HCT116 (cell line): ENCODE results near the gene ZDHHC16.

Source experiments
- CTCF ChIP-seq, 3 experiments: fragments of 200-600 bp in 1 of 3; sonication (generic) in 1 of 3; IDR thresholded peaks in 2 of 3; conservative IDR thresholded peaks in 1 of 3; 2 replicates each; pipeline ENCODE4 v1.5.1; 2012 to 2017; ENCODE audit warnings: low read depth in 2 of 3, low read length in 2 of 3, antibody characterized with exemption in 1 of 3, borderline replicate concordance in 1 of 3, control low read depth in 1 of 3, mild to moderate bottlenecking in 1 of 3, mixed read lengths in 1 of 3, mixed run types in 1 of 3, moderate library complexity in 1 of 3; ENCODE audit not compliant: insufficient read depth in 1 of 3
- EZH2 ChIP-seq: fragments of 200-600 bp; sonication (generic); IDR thresholded peaks from 2 replicates; pipeline ENCODE4 v1.6.1; 2017; ENCODE audit warnings: antibody characterized with exemption, mixed run types
- POLR2A ChIP-seq: IDR thresholded peaks from 2 replicates; pipeline ENCODE4 v1.7.0; 2011; ENCODE audit warnings: borderline replicate concordance; ENCODE audit not compliant: insufficient read depth, insufficient read length; ENCODE audit errors: extremely low read depth
- REST ChIP-seq: IDR thresholded peaks from 2 replicates; pipeline ENCODE4 v1.6.1; 2012; ENCODE audit warnings: low read depth
- SIN3A ChIP-seq: IDR thresholded peaks from 2 replicates; pipeline ENCODE4 v1.6.1; 2012; ENCODE audit warnings: low read depth
- ZNF274 ChIP-seq: fragments of 200-500 bp; sonication (Bioruptor generic); IDR thresholded peaks from 2 replicates; pipeline ENCODE4 v1.6.1; 2014; ENCODE audit warnings: mild to moderate bottlenecking, low read depth, low read length, inconsistent platforms

DNA sequence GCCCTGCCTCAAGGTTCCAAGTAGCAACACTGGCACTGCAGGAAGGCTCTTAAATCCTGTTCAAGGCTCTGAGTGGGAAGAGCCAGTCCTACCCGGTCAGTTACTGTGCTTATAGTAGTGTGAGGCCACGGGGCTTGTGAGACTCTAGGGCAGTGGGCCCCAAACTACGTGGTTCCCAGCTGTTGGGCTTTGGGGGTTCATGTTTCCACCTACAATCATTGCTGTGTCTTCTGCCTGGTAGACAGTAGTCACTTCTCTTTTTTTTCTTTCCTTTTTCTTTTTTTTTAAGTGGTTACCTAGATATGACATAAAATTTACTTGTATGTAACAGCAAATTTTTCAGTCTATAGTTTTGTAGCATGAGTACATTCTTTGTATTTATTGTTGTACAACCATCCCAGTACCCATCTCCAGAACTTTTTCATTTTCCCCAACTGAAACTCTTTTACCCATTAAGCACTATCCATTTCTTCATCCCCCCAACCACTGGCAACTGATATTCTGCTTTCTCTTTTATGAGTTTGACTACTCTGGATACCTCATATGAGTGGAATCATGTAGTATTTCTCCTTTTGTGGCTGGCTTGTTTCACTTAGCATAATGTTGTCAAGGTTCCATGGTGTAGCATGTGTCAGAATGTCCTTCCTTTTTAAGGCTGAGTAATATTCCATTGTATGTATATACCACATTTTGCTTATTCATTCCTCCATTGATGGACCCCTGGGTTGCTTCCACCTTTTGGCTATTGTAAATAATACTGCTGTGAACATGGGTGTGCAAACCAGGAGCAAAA is 60.4 kb downstream of the ZDHHC16 start:
- no peak for TF ChIP-seq POLR2A
- TF ChIP-seq CTCF (IDR thresholded peaks at IDR 0.05 in 2 of 3, conservative IDR thresholded peaks at IDR 0.05 in 1 of 3; ENCODE audit: borderline replicate concordance in 1 of 3, insufficient read depth in 1 of 3, low read depth in 2 of 3, low read length in 2 of 3): no peak
- no peak for TF ChIP-seq EZH2
- TF ChIP-seq ZNF274: no peak
- no peak for TF ChIP-seq REST
- TF ChIP-seq SIN3A: no peak
